Neural cell (in vitro differentiated cells): Measurements from ENCODE around the gene NFIX. TPM values are rescaled to one million over a fixed set of nuclear protein-coding genes. Genes with fewer than 3 reads are reported as not detected.

ENCODE experiments used
- H2AFZ ChIP-seq: fragments of 200-600, 300-800 bp; sonication (generic), shearing (Covaris generic); 2 replicates; pipeline ENCODE4 v1.6.0; 2014; ENCODE audit warnings: low read depth, mild to moderate bottlenecking, antibody characterized with exemption, low read length, moderate library complexity
- H3F3A ChIP-seq: fragments of 200-600 bp; shearing (Covaris generic); 2 replicates; pipeline ENCODE4 v1.6.1; 2016; ENCODE audit warnings: mild to moderate bottlenecking, moderate library complexity, mixed read lengths, antibody characterized with exemption, low read length; ENCODE audit not compliant: insufficient read depth, poor library complexity, severe bottlenecking
- H3K27ac ChIP-seq: fragments of 200-600, 300-800 bp; sonication (generic), shearing (Covaris generic); 2 replicates; pipeline ENCODE4 v1.5.1; 2014; ENCODE audit warnings: mild to moderate bottlenecking, low read length, moderate library complexity
- H3K27me3 ChIP-seq: fragments of 300-800, 200-600 bp; sonication (generic), shearing (Covaris generic); 2 replicates; pipeline ENCODE4 v1.6.0; 2014; ENCODE audit warnings: mild to moderate bottlenecking, low read depth, low read length, moderate library complexity; ENCODE audit not compliant: insufficient read depth
- H3K36me3 ChIP-seq: fragments of 300-800, 200-600 bp; sonication (generic), shearing (Covaris generic); 2 replicates; pipeline ENCODE4 v1.5.1; 2014; ENCODE audit warnings: mild to moderate bottlenecking, antibody characterized with exemption, low read length, moderate library complexity; ENCODE audit not compliant: insufficient read depth
- H3K4me2 ChIP-seq: fragments of 300-800, 200-600 bp; sonication (generic), shearing (Covaris generic); 2 replicates; pipeline ENCODE4 v1.6.0; 2014; ENCODE audit warnings: mild to moderate bottlenecking, low read length
- H3K4me3 ChIP-seq: fragments of 300-800, 200-600 bp; sonication (generic), shearing (Covaris generic); 2 replicates; pipeline ENCODE4 v1.5.1; 2014; ENCODE audit warnings: mild to moderate bottlenecking, low read length, moderate library complexity
- H3K79me2 ChIP-seq: fragments of 200-600 bp; shearing (Covaris generic); replicated peaks from 2 replicates; pipeline ENCODE4 v1.6.0; 2014; ENCODE audit warnings: mild to moderate bottlenecking, low read length, moderate library complexity; ENCODE audit not compliant: insufficient read depth
- H3K9ac ChIP-seq: fragments of 300-800, 200-600 bp; sonication (generic), shearing (Covaris generic); 2 replicates; pipeline ENCODE4 v1.6.1; 2016; ENCODE audit warnings: mild to moderate bottlenecking, low read length, mixed read lengths
- H3K9me2 ChIP-seq: fragments of 200-600 bp; shearing (Covaris generic); 2 replicates; pipeline ENCODE4 v1.6.1; 2016; ENCODE audit warnings: mild to moderate bottlenecking, low read length, mixed read lengths; ENCODE audit not compliant: insufficient read depth
- H3K9me3 ChIP-seq: fragments of 200-600, 300-800 bp; sonication (generic), shearing (Covaris generic); 2 replicates; pipeline ENCODE4 v1.6.1; 2016; ENCODE audit warnings: mild to moderate bottlenecking, mixed run types, low read length, moderate library complexity, mixed read lengths
- H4K20me1 ChIP-seq: fragments of 200-600 bp; shearing (Covaris generic); 2 replicates; pipeline ENCODE4 v1.6.1; 2016; ENCODE audit warnings: mild to moderate bottlenecking, mixed run types; ENCODE audit not compliant: insufficient read depth
- EP300 ChIP-seq: fragments of 450-650 bp; conservative IDR thresholded peaks from 2 replicates; pipeline ENCODE4 v1.6.1; 2014; ENCODE audit warnings: antibody characterized with exemption, mild to moderate bottlenecking, moderate library complexity; ENCODE audit not compliant: poor library complexity, severe bottlenecking
- EZH2 ChIP-seq: fragments of 200-600, 300-800 bp; shearing (Covaris generic), sonication (generic); IDR thresholded peaks from 2 replicates; pipeline ENCODE4 v1.6.1; 2014; ENCODE audit warnings: antibody characterized with exemption, low read length, borderline replicate concordance, mild to moderate bottlenecking; ENCODE audit not compliant: insufficient read depth, poor library complexity, severe bottlenecking
- MXI1 ChIP-seq: fragments of 450-650 bp; conservative IDR thresholded peaks from 2 replicates; pipeline ENCODE4 v1.6.1; 2014; ENCODE audit warnings: antibody characterized with exemption, mild to moderate bottlenecking; ENCODE audit not compliant: poor library complexity, severe bottlenecking
- POLR2AphosphoS5 ChIP-seq: IDR thresholded peaks from 2 replicates; pipeline ENCODE4 v1.6.1; 2012
- SMC3 ChIP-seq: fragments of 450-650 bp; conservative IDR thresholded peaks from 2 replicates; pipeline ENCODE4 v1.6.1; 2014; ENCODE audit warnings: antibody characterized with exemption, mild to moderate bottlenecking, moderate library complexity; ENCODE audit not compliant: poor library complexity
- TAF1 ChIP-seq: IDR thresholded peaks from 2 replicates; pipeline ENCODE4 v1.6.1; 2012; ENCODE audit warnings: low read depth
- polyA plus RNA-seq: library from polyadenylated mRNA; depleted of rRNA; stranded (reverse); fragments of >200 nt; gene quantifications from 2 replicates; pipeline ENCODE4 v1.2.3, GENCODE V29; 2014
- TF ChIP-seq, protein P1 (sequence below): IDR thresholded peaks from 2 replicates; pipeline ENCODE4 v1.6.1; 2012; ENCODE audit warnings: borderline replicate concordance

The NFIX gene
- polyA plus RNA-seq, 1 donor from 2014 or later = not detected

DNA sequence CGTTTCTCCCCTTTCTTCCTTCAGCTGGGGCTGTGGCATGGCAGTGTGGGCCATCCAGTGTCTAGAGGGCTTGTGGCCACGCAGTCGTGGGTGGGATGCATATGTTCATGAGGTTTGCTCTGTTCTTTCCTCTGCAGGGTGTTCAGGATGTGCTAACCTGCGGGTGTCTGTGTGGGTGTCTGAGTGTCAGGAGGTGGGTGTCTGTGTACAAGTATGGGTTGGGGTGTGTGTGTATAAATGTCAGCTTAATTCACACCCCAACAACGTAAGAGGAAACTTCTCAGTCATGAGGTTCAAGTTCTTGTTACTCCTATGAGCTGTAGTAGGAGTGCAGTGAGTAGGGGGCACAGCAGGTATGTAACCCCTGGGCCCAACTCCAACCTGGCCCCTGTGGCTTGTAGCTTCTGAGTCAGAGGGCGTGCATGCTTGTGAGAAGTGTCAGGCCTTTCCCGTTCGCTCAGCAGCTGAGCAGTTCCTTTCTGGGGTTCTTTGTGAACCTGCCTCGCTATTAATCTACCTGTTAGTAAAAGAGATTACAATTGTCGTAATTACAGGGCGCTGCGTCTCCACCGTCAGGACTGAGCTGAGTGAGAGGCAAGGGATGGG is 49.1 kb downstream of the NFIX start:
- Histone ChIP-seq H3K36me3 (no peaks in the 10 kb centered on the region), H3F3A (no peaks in the 10 kb centered on the region), H3K4me3 (no peak overlapping the region), H3K4me2 (no peak overlapping the region), H3K79me2 (no peaks in the 10 kb centered on the region), H3K27me3 (peaks cover 77% of the 10 kb centered on the region), H3K9me3 (no peaks in the 10 kb centered on the region), H3K9me2 (no peaks in the 10 kb centered on the region), H3K9ac (no peak overlapping the region), H2AFZ (no peak overlapping the region), H3K27ac (no peak overlapping the region), H4K20me1 (no peaks in the 10 kb centered on the region)
- TF ChIP-seq, protein P1, sequence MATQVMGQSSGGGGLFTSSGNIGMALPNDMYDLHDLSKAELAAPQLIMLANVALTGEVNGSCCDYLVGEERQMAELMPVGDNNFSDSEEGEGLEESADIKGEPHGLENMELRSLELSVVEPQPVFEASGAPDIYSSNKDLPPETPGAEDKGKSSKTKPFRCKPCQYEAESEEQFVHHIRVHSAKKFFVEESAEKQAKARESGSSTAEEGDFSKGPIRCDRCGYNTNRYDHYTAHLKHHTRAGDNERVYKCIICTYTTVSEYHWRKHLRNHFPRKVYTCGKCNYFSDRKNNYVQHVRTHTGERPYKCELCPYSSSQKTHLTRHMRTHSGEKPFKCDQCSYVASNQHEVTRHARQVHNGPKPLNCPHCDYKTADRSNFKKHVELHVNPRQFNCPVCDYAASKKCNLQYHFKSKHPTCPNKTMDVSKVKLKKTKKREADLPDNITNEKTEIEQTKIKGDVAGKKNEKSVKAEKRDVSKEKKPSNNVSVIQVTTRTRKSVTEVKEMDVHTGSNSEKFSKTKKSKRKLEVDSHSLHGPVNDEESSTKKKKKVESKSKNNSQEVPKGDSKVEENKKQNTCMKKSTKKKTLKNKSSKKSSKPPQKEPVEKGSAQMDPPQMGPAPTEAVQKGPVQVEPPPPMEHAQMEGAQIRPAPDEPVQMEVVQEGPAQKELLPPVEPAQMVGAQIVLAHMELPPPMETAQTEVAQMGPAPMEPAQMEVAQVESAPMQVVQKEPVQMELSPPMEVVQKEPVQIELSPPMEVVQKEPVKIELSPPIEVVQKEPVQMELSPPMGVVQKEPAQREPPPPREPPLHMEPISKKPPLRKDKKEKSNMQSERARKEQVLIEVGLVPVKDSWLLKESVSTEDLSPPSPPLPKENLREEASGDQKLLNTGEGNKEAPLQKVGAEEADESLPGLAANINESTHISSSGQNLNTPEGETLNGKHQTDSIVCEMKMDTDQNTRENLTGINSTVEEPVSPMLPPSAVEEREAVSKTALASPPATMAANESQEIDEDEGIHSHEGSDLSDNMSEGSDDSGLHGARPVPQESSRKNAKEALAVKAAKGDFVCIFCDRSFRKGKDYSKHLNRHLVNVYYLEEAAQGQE = no peak
- TF ChIP-seq SMC3 = no peak
- no peak for TF ChIP-seq MXI1
- no peak for TF ChIP-seq POLR2AphosphoS5
- TF ChIP-seq EZH2 = no peak
- no peak for TF ChIP-seq EP300
- no peak for TF ChIP-seq TAF1

DNA sequence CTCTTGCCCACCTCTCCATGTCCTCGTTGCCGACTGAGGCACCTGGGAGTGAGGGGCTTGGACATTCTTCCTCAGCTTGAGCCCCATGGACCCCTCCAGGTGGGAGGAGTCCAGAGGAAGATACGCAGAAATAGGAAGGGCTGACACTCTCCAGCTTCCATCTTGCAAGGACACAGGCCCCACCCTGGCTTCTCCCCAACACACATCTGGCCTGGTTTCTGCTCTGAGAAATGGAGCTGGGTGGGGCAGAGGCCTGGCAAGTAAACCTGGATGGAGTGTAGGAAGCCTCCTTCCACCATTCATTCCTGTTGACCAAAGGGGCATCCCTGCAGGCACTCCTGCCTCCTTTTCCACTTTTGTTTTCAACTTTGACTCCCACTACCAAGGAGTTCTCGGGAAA is 50.5 kb downstream of the NFIX start:
- no peaks in the 10 kb centered on the region for H3K9me3 ChIP-seq
- peaks cover 73% of the 10 kb centered on the region for H3K27me3 ChIP-seq
- H2AFZ ChIP-seq = no peak overlapping the region
- H3K4me2 ChIP-seq = no peak overlapping the region
- H3K4me3 ChIP-seq = no peak overlapping the region
- no peaks in the 10 kb centered on the region for H3K79me2 ChIP-seq
- H3K9me2 ChIP-seq = no peaks in the 10 kb centered on the region
- no peak overlapping the region for H3K27ac ChIP-seq
- H3F3A ChIP-seq = no peaks in the 10 kb centered on the region
- no peaks in the 10 kb centered on the region for H3K36me3 ChIP-seq
- H3K9ac ChIP-seq = no peak overlapping the region
- H4K20me1 ChIP-seq = no peaks in the 10 kb centered on the region
- no peak for TF ChIP-seq SMC3
- TF ChIP-seq, protein P1 = no peak
- TF ChIP-seq EZH2 = no peak
